ENCODE data around the gene CXCR6.

Gene CXCR6

DNA sequence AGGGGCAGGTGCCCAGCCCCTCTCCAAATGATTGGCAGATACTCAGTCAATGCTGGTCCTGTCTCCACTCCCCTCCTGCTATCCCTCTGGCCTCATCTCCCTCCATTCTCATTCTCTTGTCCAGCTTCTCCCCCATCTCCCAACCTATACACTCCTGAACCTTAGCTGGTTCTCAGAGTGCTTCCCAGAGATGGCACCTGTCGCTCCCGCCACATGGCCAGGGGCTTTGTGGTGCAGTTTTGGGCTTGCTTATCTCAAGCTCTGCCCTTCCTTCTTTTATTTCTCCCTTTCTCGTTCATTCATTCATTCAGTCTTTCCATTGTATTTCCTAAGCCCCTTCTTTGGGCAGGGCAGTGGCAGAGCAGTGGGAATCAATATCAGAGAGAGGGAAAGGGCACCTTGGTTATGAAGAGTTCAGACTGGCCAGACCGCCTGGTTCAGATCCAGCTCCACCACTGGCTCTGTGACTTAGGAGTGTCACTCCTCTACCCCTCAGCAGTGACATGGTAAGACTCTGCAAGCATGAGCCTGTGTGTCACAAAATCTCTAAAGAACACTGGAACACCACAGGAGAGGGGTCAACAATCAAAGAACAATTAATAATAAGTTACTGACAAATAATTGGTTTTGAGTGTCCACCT is 20.2 kb upstream of the CXCR6 start:
- no peak for DNase-seq

DNA sequence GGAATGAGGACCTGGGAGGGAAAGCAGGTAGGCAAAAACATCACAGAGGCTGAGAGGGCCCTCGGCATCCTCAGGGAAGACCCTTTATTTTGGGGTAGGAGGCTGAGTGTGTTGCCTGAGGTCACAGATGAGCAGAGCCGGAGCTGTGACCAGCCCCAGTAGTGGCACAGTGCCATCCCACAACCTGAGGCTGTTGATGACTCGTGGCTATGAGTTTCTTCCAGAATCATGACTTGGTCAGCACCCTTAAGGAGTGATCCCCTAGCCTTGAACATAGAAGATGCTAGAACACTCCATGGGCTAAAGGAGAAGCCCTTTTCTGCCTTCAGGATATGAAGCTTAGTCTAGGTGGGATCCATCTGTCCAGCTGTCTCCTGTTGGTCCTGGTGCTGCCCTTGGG is 19.5 kb upstream of the CXCR6 start:
- no peak for DNase-seq

DNA sequence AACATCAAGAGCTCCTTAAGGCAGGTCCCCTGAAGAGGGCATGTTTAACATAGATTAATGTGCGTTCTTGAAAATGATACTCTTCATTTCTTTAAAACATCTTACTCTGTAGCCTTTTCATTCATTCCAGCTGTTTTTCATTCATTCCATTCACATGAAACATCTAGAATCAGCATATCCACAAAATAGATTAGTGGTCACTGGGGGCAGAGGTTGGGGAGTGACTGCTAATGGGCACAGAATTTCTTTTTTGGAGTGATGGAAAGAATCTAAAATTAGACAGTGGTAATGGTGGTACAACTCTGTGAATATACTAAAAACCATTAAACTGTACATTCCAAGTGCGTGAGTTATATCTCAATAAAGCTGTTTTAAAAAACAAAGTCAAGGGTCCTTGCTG is 15.4 kb upstream of the CXCR6 start:
- no peak for DNase-seq

DNA sequence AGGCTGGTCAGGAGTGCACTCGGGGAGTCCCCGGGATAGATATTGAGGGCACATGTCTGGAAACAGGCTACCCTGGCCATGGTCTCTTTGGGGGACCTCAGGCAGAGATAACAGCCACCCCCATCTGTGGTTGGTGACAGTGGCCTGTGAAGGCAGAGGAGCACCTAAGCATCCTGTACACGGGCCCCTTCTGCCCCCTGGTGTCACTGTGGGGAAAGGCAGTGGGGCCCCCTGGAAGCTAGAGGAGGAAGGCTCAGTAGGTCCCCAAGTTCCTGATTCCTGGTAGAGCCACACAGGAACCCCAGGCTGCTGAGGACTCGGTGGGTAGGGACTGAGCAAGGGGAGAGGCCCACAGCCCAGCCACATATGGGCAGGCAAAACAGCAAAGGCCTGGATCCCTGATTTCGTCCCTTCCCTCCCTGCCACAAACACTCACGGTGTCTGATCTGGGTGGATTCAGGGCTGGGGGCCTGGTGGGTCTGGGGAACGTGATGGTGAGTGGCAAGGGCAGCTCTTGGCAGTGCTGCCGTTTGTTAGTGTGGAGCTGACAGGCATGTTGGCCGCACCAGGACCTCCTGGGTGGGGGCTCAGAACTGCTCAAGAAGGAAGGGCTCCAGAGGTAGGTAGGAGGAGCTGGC is 14.1 kb upstream of the CXCR6 start:
- peak; percentile 30 for DNase-seq

- no peak for DNase-seq
Measured at GRCh38 chr3:45931496-45931895, 11.8 kb upstream of the CXCR6 start.

GRCh38 chr3:45932112-45932511 is 11.2 kb upstream of the CXCR6 start:
- DNase-seq: no peak

GRCh38 chr3:45933591-45933990 is 9.7 kb upstream of the CXCR6 start:
- no peak for DNase-seq

GRCh38 chr3:45936261-45936660 is 7.0 kb upstream of the CXCR6 start:
- no peak for DNase-seq

GRCh38 chr3:45937206-45938042 is 5.8 kb upstream of the CXCR6 start:
- no peak for DNase-seq

DNA sequence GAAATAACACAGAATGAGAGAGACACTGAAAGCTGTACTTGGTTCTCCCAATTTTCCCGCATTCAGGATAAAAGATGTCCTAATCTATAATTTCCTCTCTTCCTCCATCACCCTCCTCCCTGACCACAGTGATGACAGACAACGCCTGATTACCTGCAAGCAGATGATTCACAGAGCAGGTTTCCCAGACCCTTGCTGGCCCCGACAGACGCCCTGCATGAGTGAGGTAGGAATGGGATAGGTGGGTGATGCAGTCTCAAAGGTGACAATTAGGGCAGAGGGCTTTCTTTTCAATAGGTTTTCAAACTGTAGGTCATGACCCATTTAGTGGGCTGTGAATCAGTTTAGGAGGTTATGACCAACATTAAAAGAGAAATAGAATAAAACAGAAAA is 5.2 kb upstream of the CXCR6 start:
- no peak for DNase-seq

- DNase-seq: peak; percentile 76
Measured at GRCh38 chr3:45938864-45939263, 4.4 kb upstream of the CXCR6 start.

DNA sequence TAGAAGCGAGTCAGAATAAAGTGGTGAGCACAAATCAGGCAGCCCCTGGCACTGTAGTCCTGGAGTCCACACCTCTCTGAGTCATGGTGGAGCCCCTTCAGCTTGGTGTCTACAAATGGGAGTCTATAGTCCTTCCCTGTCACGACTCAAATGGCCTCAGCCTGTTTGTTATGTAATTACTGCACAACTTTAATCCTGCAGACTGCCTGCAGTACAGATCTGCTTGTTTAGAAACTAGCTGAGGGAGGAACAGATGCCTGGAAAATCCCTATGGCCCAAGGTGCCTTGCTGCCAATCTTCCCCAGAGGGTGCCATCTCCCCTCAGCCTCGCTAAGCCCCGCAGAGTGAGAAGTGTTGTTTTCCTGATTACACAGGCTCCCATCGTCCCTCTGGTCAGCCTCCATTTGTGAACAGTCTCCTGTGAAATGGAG is 3.9 kb upstream of the CXCR6 start:
- DNase-seq: no peak

DNA sequence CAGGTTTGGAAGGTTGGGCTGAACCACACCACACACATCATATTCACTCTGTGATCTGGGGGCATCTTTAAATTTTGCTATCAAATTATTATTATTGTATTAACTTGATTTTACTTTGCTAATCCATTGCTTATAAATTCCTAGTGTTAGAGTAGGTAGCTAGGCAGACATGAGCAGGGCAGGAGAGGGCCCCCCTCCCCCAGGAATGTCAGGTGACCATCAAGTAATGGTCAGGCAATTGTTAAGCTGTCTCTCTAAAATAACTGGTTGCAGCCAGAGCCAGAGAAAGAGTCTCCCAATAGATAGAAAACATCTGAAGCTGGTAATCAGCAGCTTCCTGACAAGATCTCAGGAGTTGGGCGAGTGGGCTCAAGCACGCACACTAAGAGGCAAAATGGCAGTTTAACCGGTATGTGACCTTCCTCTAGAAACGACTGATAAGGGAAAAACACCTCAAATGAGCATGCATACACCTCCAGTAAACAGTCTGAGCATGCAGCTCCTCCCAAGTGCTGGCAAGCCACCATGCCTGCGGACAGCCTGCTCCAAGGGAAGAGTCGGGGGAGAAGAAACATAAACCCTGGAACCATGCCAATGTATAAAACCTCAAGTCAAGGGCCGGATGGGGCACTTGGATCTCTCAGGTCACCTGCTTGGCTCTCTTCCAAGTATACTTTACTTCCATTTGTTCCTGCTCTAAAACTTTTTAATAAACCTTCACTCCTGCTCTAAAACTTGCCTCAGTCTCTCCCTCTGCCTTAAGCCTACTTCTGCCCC is 3.1 kb upstream of the CXCR6 start:
- no peak for DNase-seq

- DNase-seq: no peak
Measured at GRCh38 chr3:45940781-45941365, 2.4 kb upstream of the CXCR6 start.

GRCh38 chr3:45942051-45942825 is 1.0 kb upstream of the CXCR6 start:
- no peak for DNase-seq

- no peak for DNase-seq
Measured at GRCh38 chr3:45944830-45945620, 1.8 kb downstream of the CXCR6 start.

GRCh38 chr3:45946307-45946706 is 3.0 kb downstream of the CXCR6 start:
- DNase-seq: no peak

DNA sequence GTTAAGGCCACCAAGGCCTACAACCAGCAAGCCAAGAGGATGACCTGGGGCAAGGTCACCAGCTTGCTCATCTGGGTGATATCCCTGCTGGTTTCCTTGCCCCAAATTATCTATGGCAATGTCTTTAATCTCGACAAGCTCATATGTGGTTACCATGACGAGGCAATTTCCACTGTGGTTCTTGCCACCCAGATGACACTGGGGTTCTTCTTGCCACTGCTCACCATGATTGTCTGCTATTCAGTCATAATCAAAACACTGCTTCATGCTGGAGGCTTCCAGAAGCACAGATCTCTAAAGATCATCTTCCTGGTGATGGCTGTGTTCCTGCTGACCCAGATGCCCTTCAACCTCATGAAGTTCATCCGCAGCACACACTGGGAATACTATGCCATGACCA is 3.6 kb downstream of the CXCR6 start:
- no peak for DNase-seq

DNA sequence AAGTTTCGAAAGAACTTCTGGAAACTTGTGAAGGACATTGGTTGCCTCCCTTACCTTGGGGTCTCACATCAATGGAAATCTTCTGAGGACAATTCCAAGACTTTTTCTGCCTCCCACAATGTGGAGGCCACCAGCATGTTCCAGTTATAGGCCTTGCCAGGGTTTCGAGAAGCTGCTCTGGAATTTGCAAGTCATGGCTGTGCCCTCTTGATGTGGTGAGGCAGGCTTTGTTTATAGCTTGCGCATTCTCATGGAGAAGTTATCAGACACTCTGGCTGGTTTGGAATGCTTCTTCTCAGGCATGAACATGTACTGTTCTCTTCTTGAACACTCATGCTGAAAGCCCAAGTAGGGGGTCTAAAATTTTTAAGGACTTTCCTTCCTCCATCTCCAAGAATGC is 4.1 kb downstream of the CXCR6 start:
- DNase-seq: no peak

DNA sequence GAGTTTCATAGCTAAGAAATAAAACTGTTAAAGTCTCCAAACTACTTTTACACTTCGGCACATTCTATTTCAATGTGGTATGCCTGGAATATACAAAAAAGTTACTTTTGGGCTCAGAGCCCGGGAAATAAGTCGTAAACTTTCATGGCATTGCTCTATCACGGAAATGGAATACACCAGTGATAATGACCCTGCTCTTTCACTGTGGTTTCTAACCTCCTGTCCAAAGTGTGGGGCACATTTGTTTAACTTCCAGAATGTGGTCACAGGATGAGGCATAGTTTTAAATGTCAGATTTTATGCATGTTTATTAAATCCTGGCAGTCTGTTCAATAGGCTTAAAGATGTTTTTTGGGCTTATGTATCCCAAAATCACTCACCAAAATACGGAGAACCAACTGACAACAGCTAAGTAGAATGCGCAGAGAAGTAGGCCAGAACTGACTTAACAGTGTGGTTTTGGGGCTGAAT is 5.1 kb downstream of the CXCR6 start:
- no peak for DNase-seq

- DNase-seq: no peak
Measured at GRCh38 chr3:45948881-45949280, 5.6 kb downstream of the CXCR6 start.
